A549 (cell line): ENCODE results near the gene NTSR1. TPM values are rescaled to one million over a fixed set of nuclear protein-coding genes. Genes with fewer than 3 reads are reported as not detected.

Experiments used
- ATAC-seq, 2 experiments: fragments of 200-7000 bp in 1 of 2; fragments of >200 bp in 1 of 2; cut with Nextera tagmentation in 1 of 2; cut with Tn5 transposase in 1 of 2; 3 replicates each; pipeline versions ENCODE4 v1.8.0 to v1.9.1; 2018 to 2020; ENCODE audit warnings: mild to moderate bottlenecking in 1 of 2, moderate library complexity in 1 of 2
- CTCF ChIA-PET: fragments of 300-600 bp; sonication (Branson Sonifier 250); formaldehyde crosslinking; extraction: SDS; loops from one replicate; lab custom pipeline; 2021; ENCODE audit warnings: antibody characterized with exemption, inconsistent platforms; lab: Yijun Ruan, JAX
- POLR2A ChIA-PET: fragments of 350-600 bp; formaldehyde crosslinking; extraction: SDS; loops from one replicate; lab custom pipeline; 2021; ENCODE audit warnings: antibody characterized with exemption, inconsistent platforms; lab: Yijun Ruan, JAX
- DNase-seq, 2 experiments: peaks; one replicate each; pipeline versions ENCODE4 v3.0.0 to v3.0.0-alpha.2; 2011 to 2016; ENCODE audit warnings: low read depth in 1 of 2, low spot score in 1 of 2
- FAIRE-seq: peaks from 2 replicates; lab custom pipeline; 2011; peaks lifted over from hg19 to GRCh38; lab: Jason Lieb, UNC
- H3K27ac ChIP-seq, 2 experiments: fragments of >200 bp; sonication (Bioruptor Twin); formaldehyde crosslinking; 3 replicates each; pipeline ENCODE4 v1.5.1; 2016 to 2017
- H3K4me1 ChIP-seq: fragments of >200 bp; sonication (Bioruptor Twin); formaldehyde crosslinking; 3 replicates; pipeline ENCODE4 v1.6.1; 2016
- H3K4me2 ChIP-seq: fragments of >200 bp; sonication (Bioruptor Twin); formaldehyde crosslinking; 3 replicates; pipeline ENCODE4 v1.6.1; 2016
- H3K4me3 ChIP-seq: fragments of >200 bp; sonication (Bioruptor Twin); formaldehyde crosslinking; 3 replicates; pipeline ENCODE4 v1.5.1; 2016
- H3K9me3 ChIP-seq: fragments of >200 bp; sonication (Bioruptor Twin); formaldehyde crosslinking; 3 replicates; pipeline ENCODE4 v1.6.1; 2016
- EHMT2 ChIP-seq: fragments of 200-600 bp; sonication (generic); IDR thresholded peaks from 2 replicates; pipeline ENCODE4 v1.6.1; 2016; ENCODE audit warnings: antibody characterized with exemption, low read depth, mild to moderate bottlenecking, moderate library complexity
- GATA3 ChIP-seq: IDR thresholded peaks from 2 replicates; pipeline ENCODE4 v1.6.1; 2012; ENCODE audit warnings: borderline replicate concordance
- HDAC2 ChIP-seq: fragments of 200-600 bp; sonication (generic); IDR thresholded peaks from 2 replicates; pipeline ENCODE4 v1.6.1; 2016
- HEYL ChIP-seq: fragments of 250-450 bp; sonication (Bioruptor Pico); IDR thresholded peaks from 2 replicates; pipeline ENCODE4 v1.8.0; 2021; ENCODE audit warnings: mild to moderate bottlenecking, moderate library complexity
- HOXA7 ChIP-seq: fragments of 250-450 bp; sonication (Bioruptor Pico); IDR thresholded peaks from 2 replicates; pipeline ENCODE4 v1.5.0; 2020; ENCODE audit warnings: mild to moderate bottlenecking, moderate library complexity
- HOXB13 ChIP-seq: fragments of 250-450 bp; sonication (Bioruptor Pico); IDR thresholded peaks from 2 replicates; pipeline ENCODE4 v1.5.0; 2020; ENCODE audit warnings: low read depth, mild to moderate bottlenecking, moderate library complexity
- JUN ChIP-seq, 2 experiments: fragments of >200 bp; sonication (Bioruptor Twin); formaldehyde crosslinking; IDR thresholded peaks; 2 replicates in 1 of 2; 3 replicates in 1 of 2; pipeline ENCODE4 v1.6.1; 2016 to 2017
- MAFK ChIP-seq: fragments of 450-650 bp; IDR thresholded peaks from 2 replicates; pipeline ENCODE4 v1.6.1; 2014; ENCODE audit not compliant: partially characterized antibody
- PHF8 ChIP-seq: fragments of 200-600 bp; sonication (generic); IDR thresholded peaks from 2 replicates; pipeline ENCODE4 v1.6.1; 2016; ENCODE audit warnings: low read depth, mild to moderate bottlenecking, antibody characterized with exemption, moderate library complexity, borderline replicate concordance
- POLR2A ChIP-seq: IDR thresholded peaks from 2 replicates; pipeline ENCODE4 v1.6.1; 2012; ENCODE audit warnings: mild to moderate bottlenecking, low read length
- RARB ChIP-seq: fragments of 250-450 bp; sonication (Bioruptor Pico); IDR thresholded peaks from 2 replicates; pipeline ENCODE4 v1.8.0; 2021; ENCODE audit warnings: mild to moderate bottlenecking, moderate library complexity
- ZNF302 ChIP-seq: fragments of 250-450 bp; sonication (Bioruptor Pico); IDR thresholded peaks from 2 replicates; pipeline ENCODE4 v1.9.0; 2021; ENCODE audit warnings: inconsistent platforms, mild to moderate bottlenecking, moderate library complexity
- WGBS: methylation state at CpG from one replicate; pipeline ENCODE4 v1.1.6; 2017; ENCODE audit errors: missing lambda C conversion rate; 5-methylcytosine and 5-hydroxymethylcytosine counted together
- polyA plus RNA-seq, 4 experiments: library from polyadenylated mRNA; depleted of rRNA in 3 of 4; stranded (reverse); fragments of >200 nt; fragmentation: RNase III in 1 of 4; extraction: RNeasy Plus Mini Kit Qiagen cat#74134 plus additional on column Dnase treatment in 1 of 4; gene quantifications; 2 replicates in 3 of 4; 3 replicates in 1 of 4; pipeline ENCODE4 v1.2.3, GENCODE V29; 2011 to 2017
- TF ChIP-seq, protein P1 (sequence below): fragments of 200-600 bp; sonication (generic); IDR thresholded peaks from 2 replicates; pipeline ENCODE4 v1.6.1; 2016; ENCODE audit warnings: antibody characterized with exemption, mild to moderate bottlenecking, moderate library complexity
- TF ChIP-seq, protein P2 (sequence below): fragments of >200 bp; sonication (Bioruptor Twin); formaldehyde crosslinking; IDR thresholded peaks from 3 replicates; pipeline ENCODE4 v1.6.1; 2016
- TF ChIP-seq, protein P3 (sequence below): fragments of 250-450 bp; sonication (Bioruptor Pico); IDR thresholded peaks from 2 replicates; pipeline ENCODE4 v1.5.0; 2020; ENCODE audit warnings: low read depth, mild to moderate bottlenecking, moderate library complexity
- TF ChIP-seq, protein P4 (sequence below): fragments of 150-350 bp; IDR thresholded peaks from 2 replicates; pipeline ENCODE4 v1.6.1; 2014; ENCODE audit warnings: low read depth, mild to moderate bottlenecking, low read length

The NTSR1 gene
- polyA plus RNA-seq, 2 of the 4 experiments (the other 2 are of a cell fraction): 0.03 TPM; not detected in 1

DNA sequence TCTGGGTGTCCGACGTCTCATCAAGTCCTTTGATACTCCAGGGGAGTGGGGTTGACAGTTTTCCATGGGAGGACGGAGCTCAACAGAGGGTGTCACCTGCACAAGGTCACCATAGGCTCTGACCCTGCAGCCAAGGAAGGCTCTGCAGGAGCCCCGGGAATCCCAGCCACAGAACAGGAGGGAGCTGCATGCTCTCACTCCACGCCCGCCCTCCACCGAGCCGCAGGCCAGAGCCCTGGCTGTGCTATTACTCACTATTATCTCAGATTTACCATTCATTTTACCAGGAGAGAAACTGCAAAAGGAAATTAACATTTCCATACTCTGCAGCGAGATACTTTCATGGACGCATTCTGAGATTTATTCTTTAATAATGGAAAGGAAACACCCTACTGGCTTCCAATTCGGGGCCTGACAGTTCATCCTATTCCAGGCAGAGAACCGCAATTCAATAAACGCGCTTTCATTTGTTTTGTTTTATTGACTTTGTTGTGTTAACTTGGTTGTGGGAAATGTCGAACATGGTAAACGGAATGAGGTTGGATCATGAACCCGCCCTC lies 18.3 kb upstream of the NTSR1 start:
- DNase-seq (no peak), ATAC-seq (no peak)
- ChIA-PET POLR2A (no interaction called here), CTCF (interaction anchor here (1.2 to 5.0 kb wide), 4 partner anchors 11 to 101 kb away, joined by 4 to 36 read pairs (median 10); no protein-coding TSS in a partner anchor)
- WGBS: 71% methylated on average over 17 of the region's 17 CpGs
- Histone ChIP-seq H3K27ac (no peak overlapping the region), H3K4me3 (no peak overlapping the region), H3K9me3 (no peaks in the 10 kb centered on the region), H3K4me2 (no peak overlapping the region), H3K4me1 (no peaks in the 10 kb centered on the region)
- TF ChIP-seq MAFK: no peak
- no peak for TF ChIP-seq HOXA7 (CRISPR knock-in tag)
- no peak for TF ChIP-seq HEYL (CRISPR knock-in tag)
- no peak for TF ChIP-seq JUN (IDR thresholded peaks at IDR 0.05)
- TF ChIP-seq, protein P1, sequence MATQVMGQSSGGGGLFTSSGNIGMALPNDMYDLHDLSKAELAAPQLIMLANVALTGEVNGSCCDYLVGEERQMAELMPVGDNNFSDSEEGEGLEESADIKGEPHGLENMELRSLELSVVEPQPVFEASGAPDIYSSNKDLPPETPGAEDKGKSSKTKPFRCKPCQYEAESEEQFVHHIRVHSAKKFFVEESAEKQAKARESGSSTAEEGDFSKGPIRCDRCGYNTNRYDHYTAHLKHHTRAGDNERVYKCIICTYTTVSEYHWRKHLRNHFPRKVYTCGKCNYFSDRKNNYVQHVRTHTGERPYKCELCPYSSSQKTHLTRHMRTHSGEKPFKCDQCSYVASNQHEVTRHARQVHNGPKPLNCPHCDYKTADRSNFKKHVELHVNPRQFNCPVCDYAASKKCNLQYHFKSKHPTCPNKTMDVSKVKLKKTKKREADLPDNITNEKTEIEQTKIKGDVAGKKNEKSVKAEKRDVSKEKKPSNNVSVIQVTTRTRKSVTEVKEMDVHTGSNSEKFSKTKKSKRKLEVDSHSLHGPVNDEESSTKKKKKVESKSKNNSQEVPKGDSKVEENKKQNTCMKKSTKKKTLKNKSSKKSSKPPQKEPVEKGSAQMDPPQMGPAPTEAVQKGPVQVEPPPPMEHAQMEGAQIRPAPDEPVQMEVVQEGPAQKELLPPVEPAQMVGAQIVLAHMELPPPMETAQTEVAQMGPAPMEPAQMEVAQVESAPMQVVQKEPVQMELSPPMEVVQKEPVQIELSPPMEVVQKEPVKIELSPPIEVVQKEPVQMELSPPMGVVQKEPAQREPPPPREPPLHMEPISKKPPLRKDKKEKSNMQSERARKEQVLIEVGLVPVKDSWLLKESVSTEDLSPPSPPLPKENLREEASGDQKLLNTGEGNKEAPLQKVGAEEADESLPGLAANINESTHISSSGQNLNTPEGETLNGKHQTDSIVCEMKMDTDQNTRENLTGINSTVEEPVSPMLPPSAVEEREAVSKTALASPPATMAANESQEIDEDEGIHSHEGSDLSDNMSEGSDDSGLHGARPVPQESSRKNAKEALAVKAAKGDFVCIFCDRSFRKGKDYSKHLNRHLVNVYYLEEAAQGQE: no peak
- TF ChIP-seq, protein P2, sequence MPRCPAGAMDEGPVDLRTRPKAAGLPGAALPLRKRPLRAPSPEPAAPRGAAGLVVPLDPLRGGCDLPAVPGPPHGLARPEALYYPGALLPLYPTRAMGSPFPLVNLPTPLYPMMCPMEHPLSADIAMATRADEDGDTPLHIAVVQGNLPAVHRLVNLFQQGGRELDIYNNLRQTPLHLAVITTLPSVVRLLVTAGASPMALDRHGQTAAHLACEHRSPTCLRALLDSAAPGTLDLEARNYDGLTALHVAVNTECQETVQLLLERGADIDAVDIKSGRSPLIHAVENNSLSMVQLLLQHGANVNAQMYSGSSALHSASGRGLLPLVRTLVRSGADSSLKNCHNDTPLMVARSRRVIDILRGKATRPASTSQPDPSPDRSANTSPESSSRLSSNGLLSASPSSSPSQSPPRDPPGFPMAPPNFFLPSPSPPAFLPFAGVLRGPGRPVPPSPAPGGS: no peak
- no peak for TF ChIP-seq GATA3
- TF ChIP-seq, protein P3, sequence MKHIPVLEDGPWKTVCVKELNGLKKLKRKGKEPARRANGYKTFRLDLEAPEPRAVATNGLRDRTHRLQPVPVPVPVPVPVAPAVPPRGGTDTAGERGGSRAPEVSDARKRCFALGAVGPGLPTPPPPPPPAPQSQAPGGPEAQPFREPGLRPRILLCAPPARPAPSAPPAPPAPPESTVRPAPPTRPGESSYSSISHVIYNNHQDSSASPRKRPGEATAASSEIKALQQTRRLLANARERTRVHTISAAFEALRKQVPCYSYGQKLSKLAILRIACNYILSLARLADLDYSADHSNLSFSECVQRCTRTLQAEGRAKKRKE (CRISPR knock-in tag): no peak
- TF ChIP-seq, all 56 proteins: peak for 0
- FAIRE-seq: no peak

DNA sequence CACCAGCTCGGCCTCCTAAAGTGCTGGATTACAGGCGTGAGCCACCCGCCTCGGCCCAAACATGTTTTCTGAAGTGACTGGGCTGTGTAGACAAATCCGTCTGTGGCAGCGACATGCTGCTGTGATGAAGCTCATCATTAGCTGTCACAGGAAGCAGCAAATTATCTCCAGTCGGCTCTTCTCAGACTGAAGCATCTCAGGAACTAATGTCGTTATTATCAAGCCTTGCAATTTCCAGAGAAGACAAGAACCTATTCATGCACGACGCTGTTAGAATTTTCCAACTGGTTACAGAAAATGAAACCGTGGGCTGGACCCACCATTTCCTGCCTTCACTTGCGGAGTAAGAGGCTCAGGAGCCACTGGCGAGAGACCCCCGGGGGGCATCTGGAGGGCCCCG lies 17.1 kb upstream of the NTSR1 start:
- CTCF ChIA-PET: interaction anchor here (1.0 to 5.0 kb wide), 6 partner anchors 12 to 116 kb away, joined by 3 to 36 read pairs (median 4); partner anchors contain the start of gene NTSR1
- DNase-seq (no peak), ATAC-seq (no peak), FAIRE-seq (no peak)
- Histone ChIP-seq H3K27ac (no peak overlapping the region), H3K9me3 (no peaks in the 10 kb centered on the region), H3K4me3 (no peak overlapping the region), H3K4me1 (no peaks in the 10 kb centered on the region), H3K4me2 (no peak overlapping the region)
- POLR2A ChIA-PET: no interaction called here
- no peak for TF ChIP-seq RARB (CRISPR knock-in tag)
- TF ChIP-seq, protein P4, sequence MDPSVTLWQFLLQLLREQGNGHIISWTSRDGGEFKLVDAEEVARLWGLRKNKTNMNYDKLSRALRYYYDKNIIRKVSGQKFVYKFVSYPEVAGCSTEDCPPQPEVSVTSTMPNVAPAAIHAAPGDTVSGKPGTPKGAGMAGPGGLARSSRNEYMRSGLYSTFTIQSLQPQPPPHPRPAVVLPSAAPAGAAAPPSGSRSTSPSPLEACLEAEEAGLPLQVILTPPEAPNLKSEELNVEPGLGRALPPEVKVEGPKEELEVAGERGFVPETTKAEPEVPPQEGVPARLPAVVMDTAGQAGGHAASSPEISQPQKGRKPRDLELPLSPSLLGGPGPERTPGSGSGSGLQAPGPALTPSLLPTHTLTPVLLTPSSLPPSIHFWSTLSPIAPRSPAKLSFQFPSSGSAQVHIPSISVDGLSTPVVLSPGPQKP: no peak
- no peak for TF ChIP-seq HDAC2
- 70% methylated on average over 15 of the region's 15 CpGs for WGBS

DNA sequence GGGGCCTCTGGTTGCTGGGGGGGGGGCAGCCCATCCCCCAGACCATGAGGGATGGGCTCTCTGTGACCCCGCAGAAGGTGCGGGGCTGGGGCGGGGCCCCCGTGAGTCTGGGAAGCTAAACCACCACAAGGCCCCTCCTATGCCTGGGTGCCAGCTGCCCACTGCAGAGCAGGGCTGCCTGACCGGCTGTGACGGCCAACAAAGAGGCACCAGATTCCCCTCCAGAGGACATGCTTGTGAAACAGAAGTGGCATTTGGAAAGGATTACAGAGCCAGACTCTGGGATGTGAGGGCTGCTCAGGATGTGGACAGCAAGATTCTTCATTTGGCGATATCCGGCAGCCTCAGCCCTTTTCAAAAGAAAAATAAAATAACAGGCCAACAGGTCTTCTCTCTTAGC lies 16.5 kb upstream of the NTSR1 start:
- H3K9me3 ChIP-seq: no peaks in the 10 kb centered on the region
- DNase-seq (no peak), ATAC-seq (no peak), FAIRE-seq (no peak)
- H3K4me2 ChIP-seq: no peak overlapping the region
- POLR2A ChIA-PET: no interaction called here
- no peak for TF ChIP-seq POLR2A
- TF ChIP-seq EHMT2: no peak
- TF ChIP-seq ZNF302 (CRISPR knock-in tag): no peak
- no peak for TF ChIP-seq PHF8
- TF ChIP-seq HOXB13 (CRISPR knock-in tag): no peak
- TF ChIP-seq, all 56 proteins: peak for 0
- Histone ChIP-seq H3K4me3 (no peak overlapping the region), H3K4me1 (no peaks in the 10 kb centered on the region), H3K27ac (no peak overlapping the region)
- CTCF ChIA-PET: interaction anchor here (1.2 to 5.0 kb wide), 4 partner anchors 14 to 99 kb away, joined by 3 to 36 read pairs (median 4); partner anchors contain the start of gene NTSR1
- WGBS: 66% methylated on average over 8 of the region's 8 CpGs
